ENCODE measurements around the gene TDRD10.

GRCh38 chr1:154453574-154454352 lies 48.3 kb upstream of the TDRD10 start:
- TF ChIP-seq NFIC (IDR thresholded peaks at IDR 0.05) (no peak), TCF12 (IDR thresholded peaks at IDR 0.05; ENCODE audit: low read depth) (no peak), TEAD4 (IDR thresholded peaks at IDR 0.05) (no peak), MAX (IDR thresholded peaks at IDR 0.05) (no peak), TAF1 (IDR thresholded peaks at IDR 0.05; ENCODE audit: low read depth) (no peak), REST (IDR thresholded peaks at IDR 0.05; ENCODE audit: low read depth) (no peak), EP300 (IDR thresholded peaks at IDR 0.05; ENCODE audit: borderline replicate concordance) (no peak), CEBPB (IDR thresholded peaks at IDR 0.05) (no peak), USF1 (IDR thresholded peaks at IDR 0.05) (no peak), ZBTB7A (IDR thresholded peaks at IDR 0.05; ENCODE audit: low read depth) (no peak), EGR1 (IDR thresholded peaks at IDR 0.05) (no peak), RAD21 (IDR thresholded peaks at IDR 0.05; ENCODE audit: low read depth) (no peak)

All from Ishikawa (cell line).